Measurements from ENCODE around the gene TMEM178B. TPM values are rescaled to one million over a fixed set of nuclear protein-coding genes. Genes with fewer than 3 reads are reported as not detected.

TMEM178B gene
- total and polyA plus RNA-seq, 2 donors (not counting 1 experiment from before 2014, with no cell fraction given) = 0.28 to 0.96 TPM

DNA sequence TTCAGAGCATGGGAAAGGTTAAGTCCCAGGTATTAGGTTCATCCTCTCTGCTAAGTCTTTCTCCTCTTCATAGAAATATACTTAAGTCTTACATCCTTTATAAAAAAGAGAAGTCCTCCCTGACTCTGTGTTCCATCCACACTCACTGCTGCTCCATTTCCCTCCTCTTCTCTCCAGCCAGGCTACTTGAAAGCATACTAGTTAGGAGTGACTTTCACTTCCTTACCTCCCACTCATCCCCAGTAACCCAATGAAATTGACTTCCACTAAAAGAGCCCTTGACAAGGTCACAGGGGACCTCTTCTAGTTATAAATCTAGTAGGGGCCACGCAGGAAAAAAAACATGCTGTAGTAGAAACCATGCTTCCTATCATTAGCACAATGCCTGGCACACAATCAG is 344.2 kb downstream of the TMEM178B start:
- H3K9me3 Mint-ChIP-seq (ENCODE audit: insufficient read depth) = no peaks in the 10 kb centered on the region
- no peak overlapping the region for H3K27ac ChIP-seq (ENCODE audit: low read length in 2 of 2)
- no peak overlapping the region for H3K27ac Mint-ChIP-seq
- H3K27me3 Mint-ChIP-seq = peaks cover 18% of the 10 kb centered on the region
- no peak overlapping the region for H3K4me3 ChIP-seq (ENCODE audit: control extremely low read depth in 1 of 5, extremely low read depth in 1 of 5, insufficient read depth in 1 of 5, low read depth in 2 of 5, low read length in 4 of 5)
- H3K27me3 ChIP-seq (replicated peaks in 1 of 4; ENCODE audit: control extremely low read depth in 1 of 4, control insufficient read depth in 3 of 4, insufficient read depth in 4 of 4, low read length in 3 of 4) = no peaks in the 10 kb centered on the region
- no peaks in the 10 kb centered on the region for H4K20me1 ChIP-seq (ENCODE audit: control insufficient read depth, insufficient read depth, low read length, poor library complexity, severe bottlenecking)
- no peak overlapping the region for H2AFZ ChIP-seq (ENCODE audit: insufficient read depth, low read depth, low read length, poor library complexity, severe bottlenecking)
- no CpG with 5 or more reads among the region's 1 CpG for WGBS (ENCODE audit: insufficient coverage)
- TF ChIP-seq EZH2 (IDR thresholded peaks at IDR 0.05; ENCODE audit: borderline replicate concordance, insufficient read depth, low read depth, low read length, poor library complexity, severe bottlenecking) (no peak), CTCF (IDR thresholded peaks at IDR 0.05) (no peak)
- CTCF ChIA-PET = no interaction called here
- H3K4me1 ChIP-seq (ENCODE audit: control insufficient read depth in 2 of 2, insufficient read depth in 2 of 2, low read length in 2 of 2) = no peaks in the 10 kb centered on the region
- no peak overlapping the region for H3K9ac ChIP-seq (ENCODE audit: low read length)
- no peak overlapping the region for H3K4me3 Mint-ChIP-seq
- POLR2A ChIA-PET = no interaction called here
- intact Hi-C loops (cut with micrococcal nuclease) = no loop called here
- H3K4me2 ChIP-seq (replicated peaks; ENCODE audit: low read depth, low read length, poor library complexity, severe bottlenecking) = no peak overlapping the region
- H3K4me1 Mint-ChIP-seq = no peaks in the 10 kb centered on the region
- DNase-seq = no peak
- no peaks in the 10 kb centered on the region for H3K79me2 ChIP-seq (ENCODE audit: control insufficient read depth, insufficient read depth, low read length)
- no peak for ATAC-seq (ENCODE audit: low read depth)
- no peaks in the 10 kb centered on the region for H3K9me3 ChIP-seq (ENCODE audit: control extremely low read depth in 1 of 3, control insufficient read depth in 2 of 3, insufficient read depth in 1 of 3, low read length in 2 of 3)
- H3K36me3 ChIP-seq (replicated peaks in 1 of 2; ENCODE audit: control extremely low read depth in 1 of 2, control insufficient read depth in 1 of 2, extremely low read depth in 1 of 2, insufficient read depth in 2 of 2, low read length in 1 of 2) = no peaks in the 10 kb centered on the region

GRCh38 chr7:141421306-141421705 is 347.4 kb downstream of the TMEM178B start:
- no peak for TF ChIP-seq CTCF (IDR thresholded peaks at IDR 0.05)
- no peak for TF ChIP-seq EZH2 (IDR thresholded peaks at IDR 0.05; ENCODE audit: borderline replicate concordance, insufficient read depth, low read depth, low read length, poor library complexity, severe bottlenecking)
- peaks cover under 1% of the 10 kb centered on the region for H3K9me3 Mint-ChIP-seq (ENCODE audit: insufficient read depth)
- Histone ChIP-seq H3K4me1 (ENCODE audit: control insufficient read depth in 2 of 2, insufficient read depth in 2 of 2, low read length in 2 of 2) (no peaks in the 10 kb centered on the region), H3K27ac (ENCODE audit: low read length in 2 of 2) (no peak overlapping the region), H3K27me3 (replicated peaks in 1 of 4; ENCODE audit: control extremely low read depth in 1 of 4, control insufficient read depth in 3 of 4, insufficient read depth in 4 of 4, low read length in 3 of 4) (no peaks in the 10 kb centered on the region), H3K4me2 (replicated peaks; ENCODE audit: low read depth, low read length, poor library complexity, severe bottlenecking) (no peak overlapping the region), H3K4me3 (ENCODE audit: control extremely low read depth in 1 of 5, extremely low read depth in 1 of 5, insufficient read depth in 1 of 5, low read depth in 2 of 5, low read length in 4 of 5) (no peak overlapping the region), H3K79me2 (ENCODE audit: control insufficient read depth, insufficient read depth, low read length) (no peaks in the 10 kb centered on the region), H2AFZ (ENCODE audit: insufficient read depth, low read depth, low read length, poor library complexity, severe bottlenecking) (no peak overlapping the region), H3K9ac (ENCODE audit: low read length) (no peak overlapping the region), H3K9me3 (ENCODE audit: control extremely low read depth in 1 of 3, control insufficient read depth in 2 of 3, insufficient read depth in 1 of 3, low read length in 2 of 3) (no peaks in the 10 kb centered on the region), H4K20me1 (ENCODE audit: control insufficient read depth, insufficient read depth, low read length, poor library complexity, severe bottlenecking) (no peaks in the 10 kb centered on the region), H3K36me3 (replicated peaks in 1 of 2; ENCODE audit: control extremely low read depth in 1 of 2, control insufficient read depth in 1 of 2, extremely low read depth in 1 of 2, insufficient read depth in 2 of 2, low read length in 1 of 2) (no peaks in the 10 kb centered on the region)
- H3K4me1 Mint-ChIP-seq = no peaks in the 10 kb centered on the region
- peaks cover 8% of the 10 kb centered on the region for H3K27me3 Mint-ChIP-seq
- 90% methylated on average over 1 of the region's 2 CpGs for WGBS (ENCODE audit: insufficient coverage)
- intact Hi-C loops (cut with micrococcal nuclease) = no loop called here
- H3K4me3 Mint-ChIP-seq = no peak overlapping the region
- no peak for DNase-seq
- no peak for ATAC-seq (ENCODE audit: low read depth)
- no peak overlapping the region for H3K27ac Mint-ChIP-seq
- ChIA-PET POLR2A (no interaction called here), CTCF (interaction anchor here (0.7 kb wide), 1 partner anchor 12 kb away, joined by 4 read pairs; no protein-coding TSS in a partner anchor)

Data from B cell (primary cell).